ENCODE data around the gene EFCAB14.

EFCAB14 gene

DNA sequence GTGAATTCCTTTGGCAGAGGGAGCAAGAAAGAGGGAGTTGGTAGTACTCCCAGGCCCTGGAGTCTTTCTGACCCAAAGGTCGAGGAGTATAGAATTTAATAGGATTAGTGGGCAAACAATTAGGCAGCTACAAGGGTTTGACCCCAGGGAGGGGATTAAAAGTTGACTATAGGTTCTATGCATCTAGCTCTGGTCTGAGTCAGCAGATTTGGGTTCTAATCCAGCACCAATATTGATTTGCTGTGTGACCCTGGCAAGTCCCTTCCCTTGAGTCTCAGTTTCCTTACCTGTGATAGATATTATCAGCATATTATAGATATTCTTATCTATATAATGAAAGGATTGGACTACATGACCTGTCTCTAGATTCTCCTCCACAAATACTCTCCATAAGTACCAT is 35.1 kb upstream of the EFCAB14 start:
- H2AFZ ChIP-seq (ENCODE audit: low read depth, low read length), result no peak overlapping the region
- no peaks in the 10 kb centered on the region for H3K9me3 ChIP-seq (ENCODE audit: insufficient read depth, low read length, severe bottlenecking)
- ATAC-seq (ENCODE audit: insufficient read depth, low read depth), result no peak
- H3K4me3 ChIP-seq (ENCODE audit: low read depth in 1 of 2, low read length in 2 of 2), result no peak overlapping the region
- no peaks in the 10 kb centered on the region for H3K36me3 ChIP-seq (ENCODE audit: insufficient read depth, low read length)
- H3K79me2 ChIP-seq (ENCODE audit: insufficient read depth, low read length), result no peaks in the 10 kb centered on the region
- H4K20me1 ChIP-seq (ENCODE audit: insufficient read depth, low read length), result no peaks in the 10 kb centered on the region
- DNase-seq, result no peak
- H3K9ac ChIP-seq (ENCODE audit: low read depth, low read length), result no peak overlapping the region
- H3K27ac ChIP-seq (ENCODE audit: low read length), result no peak overlapping the region
- peaks cover 11% of the 10 kb centered on the region for H3K27me3 ChIP-seq (ENCODE audit: insufficient read depth, low read length, poor library complexity)
- no peaks in the 10 kb centered on the region for H3K4me1 ChIP-seq (ENCODE audit: insufficient read depth, low read length)
- TF ChIP-seq, protein P1, sequence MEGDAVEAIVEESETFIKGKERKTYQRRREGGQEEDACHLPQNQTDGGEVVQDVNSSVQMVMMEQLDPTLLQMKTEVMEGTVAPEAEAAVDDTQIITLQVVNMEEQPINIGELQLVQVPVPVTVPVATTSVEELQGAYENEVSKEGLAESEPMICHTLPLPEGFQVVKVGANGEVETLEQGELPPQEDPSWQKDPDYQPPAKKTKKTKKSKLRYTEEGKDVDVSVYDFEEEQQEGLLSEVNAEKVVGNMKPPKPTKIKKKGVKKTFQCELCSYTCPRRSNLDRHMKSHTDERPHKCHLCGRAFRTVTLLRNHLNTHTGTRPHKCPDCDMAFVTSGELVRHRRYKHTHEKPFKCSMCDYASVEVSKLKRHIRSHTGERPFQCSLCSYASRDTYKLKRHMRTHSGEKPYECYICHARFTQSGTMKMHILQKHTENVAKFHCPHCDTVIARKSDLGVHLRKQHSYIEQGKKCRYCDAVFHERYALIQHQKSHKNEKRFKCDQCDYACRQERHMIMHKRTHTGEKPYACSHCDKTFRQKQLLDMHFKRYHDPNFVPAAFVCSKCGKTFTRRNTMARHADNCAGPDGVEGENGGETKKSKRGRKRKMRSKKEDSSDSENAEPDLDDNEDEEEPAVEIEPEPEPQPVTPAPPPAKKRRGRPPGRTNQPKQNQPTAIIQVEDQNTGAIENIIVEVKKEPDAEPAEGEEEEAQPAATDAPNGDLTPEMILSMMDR (IDR thresholded peaks at IDR 0.05; ENCODE audit: borderline replicate concordance, extremely low read depth, low read length, poor library complexity, severe bottlenecking), result no peak
- TF ChIP-seq EZH2 (IDR thresholded peaks at IDR 0.05; ENCODE audit: borderline replicate concordance, low read depth, low read length, severe bottlenecking), result no peak
- H3K4me2 ChIP-seq (ENCODE audit: insufficient read depth, low read length), result no peak overlapping the region

DNA sequence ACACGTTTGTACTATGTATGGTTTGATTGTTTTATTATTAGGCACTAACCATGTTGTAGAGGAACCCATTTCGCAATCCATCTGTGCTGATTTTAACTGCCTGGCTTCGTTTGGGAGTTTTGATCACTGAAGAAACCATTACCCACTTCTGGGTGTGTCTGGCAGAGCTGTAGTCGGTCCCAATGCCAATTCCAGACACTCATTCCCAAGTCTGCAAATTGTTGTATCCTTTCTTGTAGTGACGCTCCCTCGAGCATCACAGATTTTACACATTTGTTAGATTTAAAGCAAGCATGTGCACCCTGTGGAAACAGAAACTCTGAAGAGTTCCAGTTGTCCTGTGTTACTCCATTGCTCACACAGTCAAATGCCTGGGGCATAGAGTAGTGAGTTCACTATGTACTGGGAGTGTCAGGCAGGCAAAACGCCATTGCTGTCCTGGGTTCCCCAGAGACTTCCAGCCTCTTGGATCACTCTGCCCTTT is 31.0 kb upstream of the EFCAB14 start:
- no peak overlapping the region for H3K9ac ChIP-seq (ENCODE audit: low read depth, low read length)
- H3K4me2 ChIP-seq (ENCODE audit: insufficient read depth, low read length), result no peak overlapping the region
- H4K20me1 ChIP-seq (ENCODE audit: insufficient read depth, low read length), result no peaks in the 10 kb centered on the region
- H3K36me3 ChIP-seq (ENCODE audit: insufficient read depth, low read length), result no peaks in the 10 kb centered on the region
- no peaks in the 10 kb centered on the region for H3K9me3 ChIP-seq (ENCODE audit: insufficient read depth, low read length, severe bottlenecking)
- DNase-seq (no peak), ATAC-seq (ENCODE audit: insufficient read depth, low read depth) (no peak)
- H3K4me1 ChIP-seq (ENCODE audit: insufficient read depth, low read length), result no peaks in the 10 kb centered on the region
- no peak overlapping the region for H3K27ac ChIP-seq (ENCODE audit: low read length)
- no peaks in the 10 kb centered on the region for H3K27me3 ChIP-seq (ENCODE audit: insufficient read depth, low read length, poor library complexity)
- H3K4me3 ChIP-seq (ENCODE audit: low read depth in 1 of 2, low read length in 2 of 2), result no peak overlapping the region
- no peak for TF ChIP-seq EZH2 (IDR thresholded peaks at IDR 0.05; ENCODE audit: borderline replicate concordance, low read depth, low read length, severe bottlenecking)
- TF ChIP-seq, protein P1 (IDR thresholded peaks at IDR 0.05; ENCODE audit: borderline replicate concordance, extremely low read depth, low read length, poor library complexity, severe bottlenecking), result no peak
- H2AFZ ChIP-seq (ENCODE audit: low read depth, low read length), result no peak overlapping the region
- no peaks in the 10 kb centered on the region for H3K79me2 ChIP-seq (ENCODE audit: insufficient read depth, low read length)

DNA sequence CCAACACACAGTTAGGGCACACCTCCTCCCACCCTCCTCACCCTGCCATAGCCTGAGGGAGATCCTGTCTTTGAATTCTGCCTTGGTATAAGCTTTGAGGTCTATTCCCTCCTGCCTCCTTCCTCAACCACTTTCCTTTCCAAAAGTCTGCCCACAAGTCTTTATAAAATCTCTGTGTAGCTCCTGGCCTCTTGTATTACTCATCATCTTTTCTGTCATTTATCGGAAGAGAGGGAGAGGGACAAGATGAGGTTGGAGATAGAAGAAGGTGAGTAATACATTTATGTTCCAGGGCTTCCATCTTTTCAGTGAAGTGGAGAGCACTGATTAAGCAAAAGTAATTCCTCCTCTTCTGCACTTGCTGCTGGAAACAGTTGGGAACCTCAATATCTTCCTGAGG is 30.5 kb upstream of the EFCAB14 start:
- H2AFZ ChIP-seq (ENCODE audit: low read depth, low read length), result no peak overlapping the region
- TF ChIP-seq, protein P1 (IDR thresholded peaks at IDR 0.05; ENCODE audit: borderline replicate concordance, extremely low read depth, low read length, poor library complexity, severe bottlenecking), result no peak
- no peak for TF ChIP-seq EZH2 (IDR thresholded peaks at IDR 0.05; ENCODE audit: borderline replicate concordance, low read depth, low read length, severe bottlenecking)
- ATAC-seq (ENCODE audit: insufficient read depth, low read depth) (no peak), DNase-seq (no peak)
- H3K4me3 ChIP-seq (ENCODE audit: low read depth in 1 of 2, low read length in 2 of 2), result no peak overlapping the region
- H3K36me3 ChIP-seq (ENCODE audit: insufficient read depth, low read length), result no peaks in the 10 kb centered on the region
- no peaks in the 10 kb centered on the region for H3K4me1 ChIP-seq (ENCODE audit: insufficient read depth, low read length)
- no peak overlapping the region for H3K27ac ChIP-seq (ENCODE audit: low read length)
- no peaks in the 10 kb centered on the region for H4K20me1 ChIP-seq (ENCODE audit: insufficient read depth, low read length)
- no peaks in the 10 kb centered on the region for H3K79me2 ChIP-seq (ENCODE audit: insufficient read depth, low read length)
- no peak overlapping the region for H3K4me2 ChIP-seq (ENCODE audit: insufficient read depth, low read length)
- H3K27me3 ChIP-seq (ENCODE audit: insufficient read depth, low read length, poor library complexity), result no peaks in the 10 kb centered on the region
- no peaks in the 10 kb centered on the region for H3K9me3 ChIP-seq (ENCODE audit: insufficient read depth, low read length, severe bottlenecking)
- no peak overlapping the region for H3K9ac ChIP-seq (ENCODE audit: low read depth, low read length)
